Neural cell (in vitro differentiated cells): ENCODE results near the gene CDKAL1. TPM values are rescaled to one million over a fixed set of nuclear protein-coding genes. Genes with fewer than 3 reads are reported as not detected.

Experiments used
- H2AFZ ChIP-seq: fragments of 200-600, 300-800 bp; sonication (generic), shearing (Covaris generic); 2 replicates; pipeline ENCODE4 v1.6.0; 2014; ENCODE audit warnings: low read depth, mild to moderate bottlenecking, antibody characterized with exemption, low read length, moderate library complexity
- H3F3A ChIP-seq: fragments of 200-600 bp; shearing (Covaris generic); 2 replicates; pipeline ENCODE4 v1.6.1; 2016; ENCODE audit warnings: mild to moderate bottlenecking, moderate library complexity, mixed read lengths, antibody characterized with exemption, low read length; ENCODE audit not compliant: insufficient read depth, poor library complexity, severe bottlenecking
- H3K27ac ChIP-seq: fragments of 200-600, 300-800 bp; sonication (generic), shearing (Covaris generic); 2 replicates; pipeline ENCODE4 v1.5.1; 2014; ENCODE audit warnings: mild to moderate bottlenecking, low read length, moderate library complexity
- H3K27me3 ChIP-seq: fragments of 300-800, 200-600 bp; sonication (generic), shearing (Covaris generic); 2 replicates; pipeline ENCODE4 v1.6.0; 2014; ENCODE audit warnings: mild to moderate bottlenecking, low read depth, low read length, moderate library complexity; ENCODE audit not compliant: insufficient read depth
- H3K36me3 ChIP-seq: fragments of 300-800, 200-600 bp; sonication (generic), shearing (Covaris generic); 2 replicates; pipeline ENCODE4 v1.5.1; 2014; ENCODE audit warnings: mild to moderate bottlenecking, antibody characterized with exemption, low read length, moderate library complexity; ENCODE audit not compliant: insufficient read depth
- H3K4me2 ChIP-seq: fragments of 300-800, 200-600 bp; sonication (generic), shearing (Covaris generic); 2 replicates; pipeline ENCODE4 v1.6.0; 2014; ENCODE audit warnings: mild to moderate bottlenecking, low read length
- H3K4me3 ChIP-seq: fragments of 300-800, 200-600 bp; sonication (generic), shearing (Covaris generic); 2 replicates; pipeline ENCODE4 v1.5.1; 2014; ENCODE audit warnings: mild to moderate bottlenecking, low read length, moderate library complexity
- H3K79me2 ChIP-seq: fragments of 200-600 bp; shearing (Covaris generic); replicated peaks from 2 replicates; pipeline ENCODE4 v1.6.0; 2014; ENCODE audit warnings: mild to moderate bottlenecking, low read length, moderate library complexity; ENCODE audit not compliant: insufficient read depth
- H3K9ac ChIP-seq: fragments of 300-800, 200-600 bp; sonication (generic), shearing (Covaris generic); 2 replicates; pipeline ENCODE4 v1.6.1; 2016; ENCODE audit warnings: mild to moderate bottlenecking, low read length, mixed read lengths
- H3K9me2 ChIP-seq: fragments of 200-600 bp; shearing (Covaris generic); 2 replicates; pipeline ENCODE4 v1.6.1; 2016; ENCODE audit warnings: mild to moderate bottlenecking, low read length, mixed read lengths; ENCODE audit not compliant: insufficient read depth
- H3K9me3 ChIP-seq: fragments of 200-600, 300-800 bp; sonication (generic), shearing (Covaris generic); 2 replicates; pipeline ENCODE4 v1.6.1; 2016; ENCODE audit warnings: mild to moderate bottlenecking, mixed run types, low read length, moderate library complexity, mixed read lengths
- H4K20me1 ChIP-seq: fragments of 200-600 bp; shearing (Covaris generic); 2 replicates; pipeline ENCODE4 v1.6.1; 2016; ENCODE audit warnings: mild to moderate bottlenecking, mixed run types; ENCODE audit not compliant: insufficient read depth
- CTCF ChIP-seq: fragments of 450-650 bp; IDR thresholded peaks from 2 replicates; pipeline ENCODE4 v1.5.1; 2014; ENCODE audit warnings: antibody characterized with exemption, mild to moderate bottlenecking, moderate library complexity; ENCODE audit not compliant: poor library complexity, severe bottlenecking
- EP300 ChIP-seq: fragments of 450-650 bp; conservative IDR thresholded peaks from 2 replicates; pipeline ENCODE4 v1.6.1; 2014; ENCODE audit warnings: antibody characterized with exemption, mild to moderate bottlenecking, moderate library complexity; ENCODE audit not compliant: poor library complexity, severe bottlenecking
- EZH2 ChIP-seq: fragments of 200-600, 300-800 bp; shearing (Covaris generic), sonication (generic); IDR thresholded peaks from 2 replicates; pipeline ENCODE4 v1.6.1; 2014; ENCODE audit warnings: antibody characterized with exemption, low read length, borderline replicate concordance, mild to moderate bottlenecking; ENCODE audit not compliant: insufficient read depth, poor library complexity, severe bottlenecking
- MXI1 ChIP-seq: fragments of 450-650 bp; conservative IDR thresholded peaks from 2 replicates; pipeline ENCODE4 v1.6.1; 2014; ENCODE audit warnings: antibody characterized with exemption, mild to moderate bottlenecking; ENCODE audit not compliant: poor library complexity, severe bottlenecking
- POLR2AphosphoS5 ChIP-seq: IDR thresholded peaks from 2 replicates; pipeline ENCODE4 v1.6.1; 2012
- RAD21 ChIP-seq: fragments of 450-650 bp; conservative IDR thresholded peaks from 2 replicates; pipeline ENCODE4 v1.6.1; 2014; ENCODE audit warnings: antibody characterized with exemption, mild to moderate bottlenecking, moderate library complexity
- REST ChIP-seq: IDR thresholded peaks from 2 replicates; pipeline ENCODE4 v1.6.1; 2012; ENCODE audit warnings: borderline replicate concordance
- SMC3 ChIP-seq: fragments of 450-650 bp; conservative IDR thresholded peaks from 2 replicates; pipeline ENCODE4 v1.6.1; 2014; ENCODE audit warnings: antibody characterized with exemption, mild to moderate bottlenecking, moderate library complexity; ENCODE audit not compliant: poor library complexity
- TAF1 ChIP-seq: IDR thresholded peaks from 2 replicates; pipeline ENCODE4 v1.6.1; 2012; ENCODE audit warnings: low read depth
- polyA plus RNA-seq: library from polyadenylated mRNA; depleted of rRNA; stranded (reverse); fragments of >200 nt; gene quantifications from 2 replicates; pipeline ENCODE4 v1.2.3, GENCODE V29; 2014

Gene CDKAL1
- polyA plus RNA-seq, 1 donor from 2014 or later = 10.7 TPM

GRCh38 chr6:21073318-21073839 lies 539.1 kb downstream of the CDKAL1 start:
- Histone ChIP-seq H3K9me3 (no peaks in the 10 kb centered on the region), H2AFZ (no peak overlapping the region), H3K9me2 (no peaks in the 10 kb centered on the region), H3K4me3 (no peak overlapping the region), H3K79me2 (no peaks in the 10 kb centered on the region), H3F3A (no peaks in the 10 kb centered on the region), H4K20me1 (no peaks in the 10 kb centered on the region), H3K27me3 (no peaks in the 10 kb centered on the region), H3K9ac (no peak overlapping the region), H3K27ac (no peak overlapping the region), H3K36me3 (no peaks in the 10 kb centered on the region), H3K4me2 (no peak overlapping the region)
- TF ChIP-seq SMC3 (no peak), EP300 (no peak)

GRCh38 chr6:21074484-21074883 lies 540.2 kb downstream of the CDKAL1 start:
- no peak overlapping the region for H3K27ac ChIP-seq
- H3K36me3 ChIP-seq = no peaks in the 10 kb centered on the region
- TF ChIP-seq POLR2AphosphoS5 (no peak), REST (no peak), MXI1 (no peak), EP300 (no peak), CTCF (no peak), RAD21 (no peak), EZH2 (no peak), SMC3 (no peak), TAF1 (no peak)
- no peaks in the 10 kb centered on the region for H3K9me3 ChIP-seq
- no peaks in the 10 kb centered on the region for H3K27me3 ChIP-seq
- no peak overlapping the region for H3K9ac ChIP-seq
- no peak overlapping the region for H3K4me2 ChIP-seq
- no peaks in the 10 kb centered on the region for H4K20me1 ChIP-seq
- H3K4me3 ChIP-seq = no peak overlapping the region
- H3K9me2 ChIP-seq = no peaks in the 10 kb centered on the region
- H3F3A ChIP-seq = no peaks in the 10 kb centered on the region
- H3K79me2 ChIP-seq = no peaks in the 10 kb centered on the region
- no peak overlapping the region for H2AFZ ChIP-seq

- Histone ChIP-seq H3K27me3 (no peaks in the 10 kb centered on the region), H3K36me3 (no peaks in the 10 kb centered on the region), H3K27ac (no peak overlapping the region), H3K9me2 (no peaks in the 10 kb centered on the region), H2AFZ (no peak overlapping the region), H3K4me3 (no peak overlapping the region), H3K4me2 (no peak overlapping the region), H3K79me2 (no peaks in the 10 kb centered on the region), H3K9ac (no peak overlapping the region), H3K9me3 (no peaks in the 10 kb centered on the region), H4K20me1 (no peaks in the 10 kb centered on the region), H3F3A (no peaks in the 10 kb centered on the region)
- TF ChIP-seq REST (no peak), EP300 (no peak), TAF1 (no peak), CTCF (no peak), MXI1 (no peak), SMC3 (no peak), POLR2AphosphoS5 (no peak), EZH2 (no peak), RAD21 (no peak)
Measured at GRCh38 chr6:21075986-21076385, 541.7 kb downstream of the CDKAL1 start.
